Central memory CD8-positive, alpha-beta T cell (primary cell): ENCODE measurements around the gene TNFSF15.

Experiments used
- ATAC-seq: fragments of 150-1000 bp; cut with Tn5 transposase; replicated peaks from 2 replicates; pipeline ENCODE4 v1.10.0; 2022; ENCODE audit warnings: mild to moderate bottlenecking, moderate FRiP score, moderate number of reproducible peaks; ENCODE audit not compliant: poor library complexity, severe bottlenecking; ENCODE audit errors: extremely low read depth
- DNase-seq, 2 donors: peaks; one replicate each; pipeline ENCODE4 v3.0.0; 2021; ENCODE audit warnings: low spot score in 2 of 2
- H3K27ac Mint-ChIP-seq: one replicate; pipeline ENCODE4 v1.8.0; 2022; ENCODE audit warnings: low read depth, mild to moderate bottlenecking, moderate library complexity, mixed read lengths
- H3K27me3 Mint-ChIP-seq: one replicate; pipeline ENCODE4 v1.8.0; 2022; ENCODE audit warnings: mixed read lengths
- H3K36me3 Mint-ChIP-seq: one replicate; pipeline ENCODE4 v1.8.0; 2022; ENCODE audit warnings: mild to moderate bottlenecking, moderate library complexity, mixed read lengths; ENCODE audit not compliant: insufficient read depth
- H3K4me1 Mint-ChIP-seq: one replicate; pipeline ENCODE4 v1.8.0; 2022; ENCODE audit warnings: mixed read lengths
- H3K4me3 Mint-ChIP-seq: one replicate; pipeline ENCODE4 v1.8.0; 2022; ENCODE audit warnings: mild to moderate bottlenecking, moderate library complexity, mixed read lengths
- H3K9me3 Mint-ChIP-seq: one replicate; pipeline ENCODE4 v1.8.0; 2022; ENCODE audit warnings: mixed read lengths

The TNFSF15 gene

DNA sequence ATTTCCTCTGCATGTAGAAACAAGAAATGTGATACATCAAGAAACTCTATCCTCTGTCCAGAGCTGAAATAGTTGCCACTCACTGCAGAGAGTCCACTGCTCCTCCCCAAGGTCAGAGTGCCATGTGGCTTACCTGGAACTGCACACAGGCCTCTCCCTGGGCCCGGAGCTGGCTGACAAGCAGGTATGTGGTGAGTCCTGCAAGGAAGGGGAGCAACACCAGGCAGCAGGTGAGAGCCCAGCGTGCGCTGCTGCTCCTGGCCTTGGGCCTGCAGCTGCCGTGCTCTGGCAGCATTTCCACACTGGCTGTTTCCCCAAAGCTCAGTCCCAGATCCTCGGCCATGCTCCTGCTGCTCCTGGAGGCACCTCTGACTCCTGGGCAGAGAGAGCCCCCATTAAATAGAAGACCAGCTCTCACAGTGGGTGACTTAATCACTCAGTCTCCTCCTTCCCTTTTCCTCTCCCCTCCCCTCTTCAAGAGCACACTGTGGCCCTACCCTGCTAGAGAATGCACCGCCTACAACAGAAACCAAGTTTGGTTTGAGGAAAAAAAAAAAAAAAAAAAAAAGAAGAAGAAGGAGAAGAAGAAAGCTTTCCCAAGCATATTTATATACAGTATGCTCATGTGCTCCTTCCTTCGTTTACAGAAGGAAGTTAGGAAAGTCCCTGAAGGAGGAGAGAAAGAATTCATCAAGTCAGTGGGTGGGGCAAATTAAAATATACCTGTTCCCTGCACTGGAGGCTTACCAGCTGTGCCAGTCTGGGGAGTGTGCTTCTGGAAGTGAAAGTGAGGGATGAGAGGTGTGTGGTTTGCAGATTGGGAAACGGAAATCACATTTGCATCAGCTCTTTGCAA, at the start of gene TNFSF15:
Gene TNFSF15, minus strand, starts transcription at position 370 of the 856 bp plus-strand sequence. Its CDS starts 27 bp downstream, at position 343.
- DNase-seq (no peak), ATAC-seq (no peak)
- Mint-ChIP-seq H3K9me3 (no peaks in the 10 kb centered on the region), H3K4me3 (peak within 1 kb of the TSS; percentile 5), H3K27me3 (no peaks in the 10 kb centered on the region), H3K36me3 (peaks cover 2% of the 10 kb centered on the region), H3K27ac (no peak within 1 kb of the TSS), H3K4me1 (peaks cover 41% of the 10 kb centered on the region)

DNA sequence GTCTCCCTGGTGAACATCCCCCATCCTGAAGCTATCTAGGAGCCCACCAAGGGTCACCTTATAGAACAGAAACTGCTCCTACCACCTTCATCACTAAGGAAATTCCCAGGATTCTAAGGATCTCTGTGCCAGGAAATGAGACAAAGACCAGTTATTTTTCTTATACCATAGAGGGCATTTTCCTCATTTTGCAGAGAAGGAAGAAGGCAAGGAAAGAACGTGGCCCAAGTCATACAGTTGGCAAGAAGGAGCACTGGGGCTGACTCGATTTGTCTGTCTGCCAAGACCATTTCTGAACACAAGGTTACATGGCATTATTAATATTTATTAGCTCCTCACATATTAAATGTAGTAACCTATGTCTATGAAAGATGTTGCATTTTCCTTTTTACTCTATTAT, 49.6 kb upstream of the TNFSF15 start:
- H3K4me3 Mint-ChIP-seq, result no peak overlapping the region
- H3K36me3 Mint-ChIP-seq, result no peaks in the 10 kb centered on the region
- no peak overlapping the region for H3K27ac Mint-ChIP-seq
- no peak for ATAC-seq
- no peaks in the 10 kb centered on the region for H3K27me3 Mint-ChIP-seq
- peaks cover 6% of the 10 kb centered on the region for H3K9me3 Mint-ChIP-seq
- DNase-seq, result no peak
- H3K4me1 Mint-ChIP-seq, result peaks cover 7% of the 10 kb centered on the region

DNA sequence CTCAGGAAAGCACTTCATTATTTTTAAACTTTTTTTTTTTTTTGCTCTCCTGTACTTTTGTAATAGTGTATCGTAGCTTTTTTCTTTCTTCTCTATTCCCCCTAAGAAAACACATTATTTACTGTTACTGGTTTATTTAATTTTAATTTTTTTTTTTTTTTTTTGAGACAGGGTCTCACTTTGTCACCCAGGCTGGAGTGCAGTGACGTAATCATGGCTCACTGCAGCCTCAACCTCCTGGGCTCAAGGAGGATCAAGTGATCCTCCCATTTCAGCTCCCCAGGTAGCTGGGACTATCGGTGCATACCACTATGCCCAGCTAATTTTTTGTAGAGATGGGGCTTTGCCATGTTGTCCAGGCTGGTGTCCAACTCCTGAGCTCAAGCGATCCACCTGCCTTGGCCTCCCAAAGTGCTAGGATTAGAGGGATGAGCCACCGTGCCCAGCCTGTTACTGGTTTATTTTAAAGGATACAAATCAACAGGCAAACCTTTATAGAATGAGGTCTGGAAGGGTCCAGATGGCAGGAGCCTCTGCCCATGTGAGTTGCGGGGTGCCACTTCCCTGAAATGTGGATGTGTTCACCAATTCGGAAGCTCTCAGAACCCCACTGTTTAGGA, 49.0 kb upstream of the TNFSF15 start:
- H3K9me3 Mint-ChIP-seq, result peaks cover 6% of the 10 kb centered on the region
- H3K4me1 Mint-ChIP-seq, result peaks cover 7% of the 10 kb centered on the region
- no peaks in the 10 kb centered on the region for H3K27me3 Mint-ChIP-seq
- no peak overlapping the region for H3K27ac Mint-ChIP-seq
- H3K4me3 Mint-ChIP-seq, result no peak overlapping the region
- DNase-seq (no peak), ATAC-seq (no peak)
- H3K36me3 Mint-ChIP-seq, result no peaks in the 10 kb centered on the region

DNA sequence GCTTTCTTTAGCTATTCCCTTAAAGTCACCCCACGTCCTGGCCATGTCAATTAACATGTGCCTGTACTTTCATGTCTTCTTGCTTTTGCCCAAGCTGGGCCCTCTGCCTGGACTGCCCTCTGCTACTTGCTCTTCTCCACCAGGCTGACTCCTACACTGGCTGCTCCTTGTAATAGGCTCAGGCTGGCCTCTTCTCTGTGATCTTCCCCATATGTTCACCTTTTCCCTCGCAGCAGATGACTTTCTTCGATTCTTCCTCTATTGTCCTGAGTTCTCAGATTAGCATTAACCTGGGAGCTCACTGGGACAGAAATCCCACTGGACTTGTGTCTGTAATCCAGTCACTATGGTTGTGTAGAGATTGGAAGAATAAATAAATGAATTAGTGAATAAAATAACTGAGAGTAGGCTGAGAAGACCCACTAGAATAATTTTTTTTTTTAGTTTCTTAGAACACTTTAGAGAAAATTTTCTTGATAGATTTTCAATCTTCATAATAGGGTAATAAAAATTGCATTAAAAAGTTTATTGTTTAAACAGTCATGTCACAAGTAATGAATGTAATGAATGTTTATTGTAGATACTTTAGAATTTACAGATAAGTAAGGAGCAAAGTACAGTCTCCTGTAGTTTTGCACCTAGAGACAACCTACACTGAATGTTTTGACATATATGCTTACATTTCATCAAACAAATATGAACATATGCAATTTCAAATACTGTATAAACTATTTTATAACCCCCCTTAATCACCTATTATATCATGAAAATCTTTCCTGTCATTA, 47.4 kb upstream of the TNFSF15 start:
- H3K4me1 Mint-ChIP-seq, result peaks cover 7% of the 10 kb centered on the region
- no peak overlapping the region for H3K4me3 Mint-ChIP-seq
- no peak for ATAC-seq
- no peak for DNase-seq
- no peaks in the 10 kb centered on the region for H3K9me3 Mint-ChIP-seq
- no peaks in the 10 kb centered on the region for H3K36me3 Mint-ChIP-seq
- no peak overlapping the region for H3K27ac Mint-ChIP-seq
- no peaks in the 10 kb centered on the region for H3K27me3 Mint-ChIP-seq

DNA sequence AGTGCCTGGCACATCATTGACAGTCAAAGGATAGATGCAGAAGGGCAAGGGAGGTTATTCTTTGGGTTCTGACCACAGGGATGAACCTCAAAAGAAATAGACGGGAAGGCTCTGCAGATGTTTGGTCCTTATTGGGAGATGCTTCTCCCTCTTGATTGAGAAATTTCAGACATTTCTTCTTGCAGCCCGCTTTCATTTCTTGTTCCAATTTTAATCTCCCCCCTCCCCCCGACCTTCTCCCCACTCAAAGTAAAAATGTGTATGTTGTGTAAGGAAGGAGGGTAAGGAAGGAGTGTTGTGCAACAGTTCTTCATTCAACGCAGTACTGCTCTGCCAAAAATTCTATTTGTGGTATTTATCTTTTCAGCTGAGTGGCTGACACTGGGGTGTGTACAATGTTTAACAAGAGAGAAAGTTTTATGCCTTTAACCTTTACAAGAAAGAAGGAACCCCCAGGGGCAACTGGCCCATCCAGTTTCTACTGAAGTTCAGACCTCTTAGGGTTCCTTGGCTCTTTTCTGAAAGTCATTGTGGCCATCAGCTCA, 46.3 kb upstream of the TNFSF15 start:
- H3K27me3 Mint-ChIP-seq, result no peaks in the 10 kb centered on the region
- no peak overlapping the region for H3K4me3 Mint-ChIP-seq
- H3K36me3 Mint-ChIP-seq, result no peaks in the 10 kb centered on the region
- no peak overlapping the region for H3K27ac Mint-ChIP-seq
- no peak for DNase-seq
- peaks cover 7% of the 10 kb centered on the region for H3K4me1 Mint-ChIP-seq
- no peak for ATAC-seq
- H3K9me3 Mint-ChIP-seq, result no peaks in the 10 kb centered on the region

DNA sequence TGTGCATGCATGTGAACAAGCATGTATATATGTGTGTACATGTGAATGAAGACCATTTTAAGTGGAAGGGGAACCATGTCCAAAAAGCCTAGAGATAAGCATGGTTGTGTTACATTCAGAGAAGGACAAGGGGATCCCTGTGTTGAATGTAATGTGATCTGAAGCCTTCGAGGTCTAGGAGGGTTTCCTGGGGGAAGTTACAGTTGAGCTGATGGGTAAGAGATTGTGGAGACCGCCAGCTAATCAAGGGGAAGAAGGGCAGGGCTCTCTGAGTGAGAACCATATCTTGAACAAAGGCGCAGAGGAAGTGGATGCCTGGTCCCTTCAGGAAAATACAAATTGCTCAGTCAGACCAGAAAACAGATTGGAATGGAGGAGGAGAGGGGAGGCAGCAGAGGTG, 45.5 kb upstream of the TNFSF15 start:
- Mint-ChIP-seq H3K36me3 (no peaks in the 10 kb centered on the region), H3K9me3 (no peaks in the 10 kb centered on the region), H3K27ac (peak overlapping the region; percentile 2), H3K4me1 (peaks cover 7% of the 10 kb centered on the region), H3K27me3 (no peaks in the 10 kb centered on the region), H3K4me3 (no peak overlapping the region)
- DNase-seq (no peak), ATAC-seq (no peak)

DNA sequence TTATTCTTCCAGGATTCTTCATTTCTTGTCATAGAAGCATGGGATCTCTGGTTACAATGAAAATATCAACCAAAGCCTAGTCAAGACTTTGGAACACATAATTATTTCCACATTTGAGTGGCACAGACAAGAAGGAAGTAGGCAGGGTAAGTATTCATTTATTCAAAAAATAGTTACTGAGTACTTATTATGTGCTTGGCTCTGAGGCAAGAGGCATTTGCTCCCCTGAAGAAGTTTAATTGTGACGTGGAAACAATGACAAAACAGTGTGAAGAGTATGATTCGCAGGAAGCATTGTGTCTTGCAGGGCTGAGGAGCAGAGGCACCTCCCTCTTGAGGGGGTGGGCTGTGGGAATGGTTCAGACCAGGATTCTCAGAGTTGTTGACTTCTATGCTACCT, 45.0 kb upstream of the TNFSF15 start:
- H3K27ac Mint-ChIP-seq, result peak overlapping the region; percentile 2
- H3K36me3 Mint-ChIP-seq, result no peaks in the 10 kb centered on the region
- H3K9me3 Mint-ChIP-seq, result no peaks in the 10 kb centered on the region
- H3K4me1 Mint-ChIP-seq, result peaks cover 7% of the 10 kb centered on the region
- DNase-seq, result no peak
- H3K27me3 Mint-ChIP-seq, result no peaks in the 10 kb centered on the region
- no peak overlapping the region for H3K4me3 Mint-ChIP-seq
- no peak for ATAC-seq

DNA sequence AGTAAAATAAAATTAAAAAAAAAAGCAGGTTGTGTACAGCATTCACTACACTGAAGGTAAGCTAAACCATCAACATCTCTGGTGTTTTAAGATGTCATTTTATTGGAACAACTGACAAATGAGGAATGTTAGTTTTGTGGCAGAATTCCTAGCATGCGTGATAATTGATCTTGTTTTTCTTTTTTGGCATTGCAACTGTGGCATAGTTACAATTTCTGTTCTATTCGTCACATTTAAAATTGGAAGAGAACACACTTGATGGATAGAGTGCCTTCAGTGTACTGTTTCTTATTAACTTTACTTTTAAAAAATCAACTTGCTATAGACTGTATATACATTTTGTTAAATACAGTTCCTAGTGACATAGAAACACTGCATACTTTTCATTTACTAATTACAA, 43.6 kb upstream of the TNFSF15 start:
- DNase-seq (no peak), ATAC-seq (no peak)

DNA sequence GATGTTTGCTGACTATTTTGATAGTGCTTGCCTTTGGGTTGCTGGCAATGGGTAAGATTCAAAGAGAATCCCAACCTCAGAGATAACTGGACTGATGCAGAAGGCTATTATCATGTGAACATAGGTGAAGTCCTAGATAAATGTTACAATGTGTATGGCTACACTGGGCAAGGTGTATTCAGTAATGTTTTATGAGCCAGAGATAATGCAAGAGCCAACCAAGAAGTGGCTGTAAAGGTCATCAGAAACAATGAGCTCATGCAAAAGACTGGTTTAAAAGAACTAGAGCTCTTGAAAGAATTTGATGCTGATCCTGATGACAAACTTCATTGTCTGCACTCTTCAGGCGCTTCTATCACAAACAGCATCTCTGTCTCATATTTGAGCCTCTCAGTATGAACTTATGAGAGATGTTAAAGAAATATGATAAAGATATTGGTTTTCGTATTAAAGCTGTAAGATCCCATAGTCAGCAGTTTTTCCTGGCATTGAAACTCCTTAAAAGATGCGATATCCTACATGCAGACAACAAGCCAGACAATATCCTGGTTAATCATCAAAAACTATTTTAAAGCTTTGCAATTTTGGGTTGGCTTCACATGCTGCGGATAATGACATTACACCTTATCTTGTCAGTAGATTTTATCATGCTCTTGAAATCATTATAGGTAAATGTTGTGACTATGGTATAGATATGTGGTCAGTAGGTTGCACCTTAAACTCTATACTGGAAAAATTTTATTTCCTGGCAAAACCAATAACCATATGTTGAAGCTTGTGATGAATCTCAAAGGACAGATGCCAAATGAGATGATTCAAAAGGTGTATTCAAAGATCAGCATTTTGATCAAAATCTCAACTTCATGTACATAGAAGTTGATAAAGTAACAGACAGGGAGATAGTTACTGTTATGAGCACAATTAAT, 41.9 kb upstream of the TNFSF15 start:
- no peaks in the 10 kb centered on the region for H3K9me3 Mint-ChIP-seq
- H3K36me3 Mint-ChIP-seq, result no peaks in the 10 kb centered on the region
- H3K4me3 Mint-ChIP-seq, result no peak overlapping the region
- peaks cover 7% of the 10 kb centered on the region for H3K4me1 Mint-ChIP-seq
- DNase-seq (no peak), ATAC-seq (no peak)
- H3K27me3 Mint-ChIP-seq, result no peaks in the 10 kb centered on the region
- no peak overlapping the region for H3K27ac Mint-ChIP-seq

More for the DNA sequence above, 43.6 kb upstream of the TNFSF15 start:
- Mint-ChIP-seq H3K27ac (no peak overlapping the region), H3K36me3 (no peaks in the 10 kb centered on the region), H3K9me3 (no peaks in the 10 kb centered on the region), H3K4me1 (peaks cover 7% of the 10 kb centered on the region), H3K4me3 (no peak overlapping the region), H3K27me3 (no peaks in the 10 kb centered on the region)

DNA sequence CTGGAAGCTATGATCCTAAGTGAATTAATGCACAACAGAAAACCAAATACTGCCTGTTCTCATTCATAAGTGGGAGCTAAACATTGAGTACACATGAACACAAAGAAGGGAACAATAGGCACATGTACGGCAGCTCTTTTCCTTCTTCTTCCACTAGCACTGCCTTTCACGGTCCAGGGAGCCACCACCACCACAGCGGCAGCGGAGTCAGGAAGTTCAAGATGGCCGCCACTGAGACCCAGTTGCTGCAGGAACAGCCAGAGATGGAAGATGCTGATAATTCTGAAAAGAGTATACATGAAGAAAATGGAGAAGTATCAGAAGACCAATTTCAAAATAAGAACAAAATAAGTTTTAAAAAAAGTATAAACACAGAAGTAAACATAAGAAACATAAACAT, 39.5 kb upstream of the TNFSF15 start:
- ATAC-seq, result no peak
- Mint-ChIP-seq H3K27ac (no peak overlapping the region), H3K36me3 (no peaks in the 10 kb centered on the region), H3K4me1 (no peaks in the 10 kb centered on the region), H3K9me3 (no peaks in the 10 kb centered on the region), H3K27me3 (no peaks in the 10 kb centered on the region), H3K4me3 (no peak overlapping the region)
- DNase-seq, result no peak

DNA sequence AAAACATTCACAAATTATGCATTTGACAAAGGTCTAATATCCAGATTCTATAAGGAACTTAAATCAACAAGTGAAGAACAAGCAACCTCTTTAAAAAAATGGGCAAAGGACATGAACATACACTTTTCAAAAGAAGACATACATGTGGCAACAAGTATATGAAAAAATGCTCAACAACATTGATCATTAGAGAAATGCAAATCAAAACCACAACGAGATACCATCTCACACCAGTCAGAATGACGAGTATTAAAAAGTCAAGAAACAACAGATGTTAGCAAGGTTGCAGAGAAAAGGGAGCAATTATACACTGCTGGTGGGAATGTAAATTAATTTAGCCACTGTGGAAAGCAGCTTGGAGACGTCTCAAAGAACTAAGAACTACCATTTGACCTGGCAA, 38.9 kb upstream of the TNFSF15 start:
- DNase-seq (no peak), ATAC-seq (no peak)
- Mint-ChIP-seq H3K9me3 (no peaks in the 10 kb centered on the region), H3K36me3 (no peaks in the 10 kb centered on the region), H3K4me3 (no peak overlapping the region), H3K27me3 (no peaks in the 10 kb centered on the region), H3K27ac (no peak overlapping the region), H3K4me1 (no peaks in the 10 kb centered on the region)

DNA sequence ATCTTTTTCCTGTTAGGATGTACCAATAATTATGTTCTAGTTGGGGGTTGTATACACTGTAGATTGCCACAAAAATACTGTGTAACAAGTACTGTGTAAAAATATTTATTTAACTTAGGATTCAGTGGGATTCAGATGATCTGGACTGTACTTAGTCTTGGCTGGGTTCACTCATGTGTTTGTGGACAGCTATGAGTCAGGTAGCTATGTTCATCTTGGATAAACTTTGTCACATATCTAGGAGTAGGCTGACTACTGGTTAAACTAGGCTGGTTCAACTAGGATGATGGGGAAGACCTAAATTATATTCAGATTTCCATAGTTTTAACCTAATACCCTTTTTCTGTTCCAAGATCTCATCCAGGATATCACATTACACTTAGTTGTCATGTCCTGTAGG, 32.1 kb upstream of the TNFSF15 start:
- H3K4me3 Mint-ChIP-seq, result no peak overlapping the region
- no peak overlapping the region for H3K27ac Mint-ChIP-seq
- ATAC-seq (no peak), DNase-seq (no peak)
- H3K27me3 Mint-ChIP-seq, result peaks cover 8% of the 10 kb centered on the region
- H3K9me3 Mint-ChIP-seq, result no peaks in the 10 kb centered on the region
- peaks cover 5% of the 10 kb centered on the region for H3K4me1 Mint-ChIP-seq
- no peaks in the 10 kb centered on the region for H3K36me3 Mint-ChIP-seq
